SK-N-SH (cell line): Measurements from ENCODE around the gene AFF1. TPM values are rescaled to one million over a fixed set of nuclear protein-coding genes. Genes with fewer than 3 reads are reported as not detected.

ENCODE experiments used
- CTCF ChIA-PET: fragments of 300-600, 350-600 bp; formaldehyde crosslinking; extraction: SDS; loops from one replicate; lab custom pipeline; 2021; lab: Yijun Ruan, JAX
- POLR2A ChIA-PET: fragments of 350-600 bp; sonication (Branson Sonifier 250); formaldehyde crosslinking; extraction: SDS; loops from one replicate; lab custom pipeline; 2020; ENCODE audit warnings: antibody characterized with exemption, inconsistent platforms; lab: Yijun Ruan, JAX
- DNase-seq: peaks from one replicate; pipeline ENCODE4 v3.0.0; 2012
- H2AFZ ChIP-seq: fragments of 200-600 bp; sonication (generic); 2 replicates; pipeline ENCODE4 v1.8.1; 2016; ENCODE audit warnings: antibody characterized with exemption, mild to moderate bottlenecking, low read depth
- H3F3A ChIP-seq: fragments of 200-600 bp; sonication (generic); replicated peaks from 2 replicates; pipeline ENCODE3; 2016; ENCODE audit warnings: antibody characterized with exemption, mild to moderate bottlenecking; ENCODE audit not compliant: insufficient read depth
- H3K27ac ChIP-seq, 2 experiments: fragments of 200-500 bp in 1 of 2; fragments of 200-600 bp in 1 of 2; sonication (Bioruptor generic) in 1 of 2; sonication (generic), shearing (Covaris generic) in 1 of 2; 2 replicates each; pipeline versions ENCODE4 v1.5.1 to v1.6.1; 2014 to 2016; ENCODE audit warnings: low read depth in 2 of 2, inconsistent platforms in 1 of 2, low read length in 1 of 2, mild to moderate bottlenecking in 1 of 2, mixed read lengths in 1 of 2
- H3K27me3 ChIP-seq: fragments of 200-600 bp; sonication (generic), shearing (Covaris generic); 2 replicates; pipeline ENCODE4 v1.6.1; 2016; ENCODE audit warnings: mixed run types; ENCODE audit not compliant: insufficient read depth
- H3K36me3 ChIP-seq, 2 experiments: fragments of 200-500 bp in 1 of 2; fragments of 200-600 bp in 1 of 2; sonication (Bioruptor generic) in 1 of 2; sonication (generic) in 1 of 2; replicated peaks in 1 of 2; 2 replicates each; pipeline versions ENCODE3 to v1.5.1; 2014 to 2016; ENCODE audit warnings: low read length in 1 of 2, mild to moderate bottlenecking in 1 of 2; ENCODE audit not compliant: insufficient read depth in 2 of 2, control insufficient read depth in 1 of 2
- H3K4me1 ChIP-seq, 2 experiments: fragments of 200-500 bp in 1 of 2; fragments of 200-600 bp in 1 of 2; sonication (Bioruptor generic) in 1 of 2; sonication (generic), shearing (Covaris generic) in 1 of 2; 2 replicates each; pipeline versions ENCODE4 v1.5.1 to v1.6.1; 2014 to 2016; ENCODE audit warnings: low read depth in 1 of 2, low read length in 1 of 2, mixed run types in 1 of 2; ENCODE audit not compliant: insufficient read depth in 2 of 2, control insufficient read depth in 1 of 2
- H3K4me2 ChIP-seq: fragments of 200-600 bp; sonication (generic), shearing (Covaris generic); 2 replicates; pipeline ENCODE4 v1.6.1; 2017; ENCODE audit warnings: mixed run types
- H3K4me3 ChIP-seq, 2 experiments: fragments of 200-500 bp in 1 of 2; fragments of 200-600 bp in 1 of 2; sonication (Bioruptor generic) in 1 of 2; sonication (generic), shearing (Covaris generic) in 1 of 2; 2 replicates each; pipeline versions ENCODE4 v1.5.1 to v1.8.1; 2014 to 2016; ENCODE audit warnings: low read depth in 2 of 2, inconsistent platforms in 1 of 2, low read length in 1 of 2, mild to moderate bottlenecking in 1 of 2, mixed read lengths in 1 of 2, moderate library complexity in 1 of 2
- H3K79me2 ChIP-seq: fragments of 200-600 bp; sonication (generic); 2 replicates; pipeline ENCODE4 v1.8.1; 2017; ENCODE audit warnings: mild to moderate bottlenecking; ENCODE audit not compliant: insufficient read depth
- H3K9ac ChIP-seq: fragments of 200-600 bp; sonication (generic); 2 replicates; pipeline ENCODE4 v1.6.1; 2017; ENCODE audit warnings: mixed run types
- H3K9me2 ChIP-seq: fragments of 200-600 bp; sonication (generic); 2 replicates; pipeline ENCODE4 v1.6.1; 2017; ENCODE audit warnings: mixed run types
- H3K9me3 ChIP-seq: fragments of 200-600 bp; sonication (generic); 2 replicates; pipeline ENCODE4 v1.6.1; 2017; ENCODE audit warnings: mixed run types, mild to moderate bottlenecking, moderate library complexity
- H4K20me1 ChIP-seq: fragments of 200-600 bp; sonication (generic); 2 replicates; pipeline ENCODE4 v1.6.1; 2017; ENCODE audit warnings: mild to moderate bottlenecking, mixed run types; ENCODE audit not compliant: insufficient read depth
- FOSL2 ChIP-seq: IDR thresholded peaks from 2 replicates; pipeline ENCODE4 v1.4.0; 2012; ENCODE audit warnings: low read depth, mild to moderate bottlenecking, moderate library complexity, borderline replicate concordance
- GATA2 ChIP-seq: sonication (generic); formaldehyde crosslinking; IDR thresholded peaks from 2 replicates; pipeline ENCODE4 v1.5.0; 2020; ENCODE audit warnings: mild to moderate bottlenecking, missing genetic modification reagents
- IRF3 ChIP-seq: fragments of 150-350 bp; IDR thresholded peaks from 2 replicates; pipeline ENCODE4 v1.6.1; 2016; ENCODE audit warnings: mild to moderate bottlenecking, low read depth, low read length
- JUND ChIP-seq: IDR thresholded peaks from 2 replicates; pipeline ENCODE4 v1.4.0; 2012
- NFIC ChIP-seq: IDR thresholded peaks from 2 replicates; pipeline ENCODE4 v1.4.0; 2012; ENCODE audit warnings: borderline replicate concordance
- NRF1 ChIP-seq: IDR thresholded peaks from 2 replicates; pipeline ENCODE4 v1.6.1; 2012; ENCODE audit warnings: low read depth, mild to moderate bottlenecking, low read length
- PBX3 ChIP-seq: IDR thresholded peaks from 2 replicates; pipeline ENCODE4; 2012
- POLR2AphosphoS5 ChIP-seq: IDR thresholded peaks from 2 replicates; pipeline ENCODE4 v1.6.1; 2012; ENCODE audit warnings: low read depth, low read length
- RAD21 ChIP-seq: IDR thresholded peaks from 2 replicates; pipeline ENCODE4 v1.6.1; 2012; ENCODE audit warnings: mild to moderate bottlenecking, low read length
- REST ChIP-seq: IDR thresholded peaks from 2 replicates; pipeline ENCODE4 v1.6.1; 2012; ENCODE audit warnings: mild to moderate bottlenecking, low read depth, low read length, moderate library complexity
- RFX5 ChIP-seq: IDR thresholded peaks from 2 replicates; pipeline ENCODE4 v1.6.1; 2012; ENCODE audit warnings: mild to moderate bottlenecking, improper control_type of control experiment, low read length
- SMC3 ChIP-seq: IDR thresholded peaks from 2 replicates; pipeline ENCODE4 v1.6.1; 2012; ENCODE audit warnings: low read depth, low read length, improper control_type of control experiment
- TAF1 ChIP-seq: IDR thresholded peaks from 2 replicates; pipeline ENCODE4 v1.6.1; 2012; ENCODE audit warnings: low read depth, mild to moderate bottlenecking, low read length, moderate library complexity, borderline replicate concordance
- USF2 ChIP-seq: fragments of 150-350 bp; IDR thresholded peaks from 2 replicates; pipeline ENCODE4 v1.6.1; 2017; ENCODE audit warnings: antibody characterized with exemption, low read length, low read depth, borderline replicate concordance
- YY1 ChIP-seq: IDR thresholded peaks from 2 replicates; pipeline ENCODE4 v1.4.0; 2012; ENCODE audit warnings: low read depth, mild to moderate bottlenecking
- ZBTB33 ChIP-seq: IDR thresholded peaks from 2 replicates; pipeline ENCODE4 v1.4.0; 2012; ENCODE audit warnings: low read depth, borderline replicate concordance
- WGBS: methylation state at CpG from one replicate; pipeline ENCODE4 v1.1.6; 2017; ENCODE audit warnings: low lambda C conversion rate; 5-methylcytosine and 5-hydroxymethylcytosine counted together
- polyA plus RNA-seq, 3 experiments: library from polyadenylated mRNA; depleted of rRNA; stranded (reverse); fragments of >200 nt; gene quantifications; 2 replicates each; pipeline ENCODE4 v1.2.3, GENCODE V29; 2012

Gene AFF1
- polyA plus RNA-seq, 1 of the 3 experiments (the other 2 are of a cell fraction), result 2.7 TPM

GRCh38 chr4:87141428-87141827 is 206.6 kb downstream of the AFF1 start:
- H3K4me2 ChIP-seq, result no peak overlapping the region
- no peak overlapping the region for H3K4me3 ChIP-seq
- no peak overlapping the region for H2AFZ ChIP-seq
- no peaks in the 10 kb centered on the region for H3K9me3 ChIP-seq
- 96% methylated on average over 3 of the region's 3 CpGs for WGBS
- no peaks in the 10 kb centered on the region for H3F3A ChIP-seq
- H3K79me2 ChIP-seq, result no peaks in the 10 kb centered on the region
- H3K27me3 ChIP-seq, result no peaks in the 10 kb centered on the region
- TF ChIP-seq NRF1 (no peak), SMC3 (no peak), FOSL2 (no peak), RAD21 (no peak), REST (no peak), JUND (no peak), TAF1 (no peak), USF2 (no peak)
- no peak overlapping the region for H3K9ac ChIP-seq
- DNase-seq, result no peak
- H4K20me1 ChIP-seq, result no peaks in the 10 kb centered on the region
- no peak overlapping the region for H3K27ac ChIP-seq
- no peaks in the 10 kb centered on the region for H3K4me1 ChIP-seq
- no peaks in the 10 kb centered on the region for H3K9me2 ChIP-seq
- ChIA-PET CTCF (no interaction called here), POLR2A (no interaction called here)
- peaks cover 3 to 16% of the 10 kb centered on the region in 2 experiments for H3K36me3 ChIP-seq

- peaks cover 0 to 8% of the 10 kb centered on the region in 2 experiments for H3K36me3 ChIP-seq
- no peaks in the 10 kb centered on the region for H3F3A ChIP-seq
- H3K79me2 ChIP-seq, result no peaks in the 10 kb centered on the region
- no peak overlapping the region for H3K4me3 ChIP-seq
- CTCF ChIA-PET, result no interaction called here
- no peak overlapping the region for H3K9ac ChIP-seq
- no peaks in the 10 kb centered on the region for H4K20me1 ChIP-seq
- TF ChIP-seq NFIC, result no peak
- no peak for TF ChIP-seq ZBTB33
- TF ChIP-seq RFX5, result no peak
- TF ChIP-seq PBX3, result no peak
- TF ChIP-seq YY1, result no peak
- TF ChIP-seq IRF3, result no peak
- TF ChIP-seq POLR2AphosphoS5, result no peak
- TF ChIP-seq GATA2 (CRISPR knock-in tag), result no peak
- no peak overlapping the region for H3K27ac ChIP-seq
- H3K9me2 ChIP-seq, result no peaks in the 10 kb centered on the region
- no peak overlapping the region for H2AFZ ChIP-seq
- no peaks in the 10 kb centered on the region for H3K4me1 ChIP-seq
- POLR2A ChIA-PET, result no interaction called here
- no peak overlapping the region for H3K4me2 ChIP-seq
- DNase-seq, result no peak
- H3K27me3 ChIP-seq, result no peaks in the 10 kb centered on the region
- no peaks in the 10 kb centered on the region for H3K9me3 ChIP-seq
- 96% methylated on average over 2 of the region's 2 CpGs for WGBS
These were observed 209.5 kb downstream of the AFF1 start for GRCh38 chr4:87144356-87144755.
